ENCODE results near the gene URM1.

Gene URM1

GRCh38 chr9:128406848-128407391, 35.7 kb downstream of the URM1 start:
- H3K9me3 ChIP-seq (ENCODE audit: low read length): no peaks in the 10 kb centered on the region
- no peak overlapping the region for H2AFZ ChIP-seq (ENCODE audit: low read length)
- H3K9me2 ChIP-seq (ENCODE audit: low read depth, low read length): no peaks in the 10 kb centered on the region
- TF ChIP-seq CTCF (IDR thresholded peaks at IDR 0.05; ENCODE audit: low read length) (no peak), EZH2 (IDR thresholded peaks at IDR 0.05; ENCODE audit: borderline replicate concordance, low read length) (no peak)
- H4K20me1 ChIP-seq (ENCODE audit: insufficient read depth, low read length): no peaks in the 10 kb centered on the region
- H3K79me2 ChIP-seq (ENCODE audit: insufficient read depth, low read length): no peaks in the 10 kb centered on the region
- no peak overlapping the region for H3K27ac ChIP-seq (ENCODE audit: low read depth, low read length, poor library complexity, severe bottlenecking)
- no peak overlapping the region for H3K9ac ChIP-seq (ENCODE audit: low read length)
- H3F3A ChIP-seq (ENCODE audit: insufficient read depth, low read length): no peaks in the 10 kb centered on the region
- H3K27me3 ChIP-seq (ENCODE audit: insufficient read depth, low read length): 0 out of 2 replicates have a peak, but pooled peaks cover 3% of the 10 kb centered on the region
- no peaks in the 10 kb centered on the region for H3K4me1 ChIP-seq (ENCODE audit: insufficient read depth, low read length, severe bottlenecking)
- no peak overlapping the region for H3K4me2 ChIP-seq (ENCODE audit: low read length)
- no peaks in the 10 kb centered on the region for H3K36me3 ChIP-seq (ENCODE audit: insufficient read depth, low read length)
- H3K4me3 ChIP-seq (ENCODE audit: low read depth, low read length, poor library complexity, severe bottlenecking): no peak overlapping the region

DNA sequence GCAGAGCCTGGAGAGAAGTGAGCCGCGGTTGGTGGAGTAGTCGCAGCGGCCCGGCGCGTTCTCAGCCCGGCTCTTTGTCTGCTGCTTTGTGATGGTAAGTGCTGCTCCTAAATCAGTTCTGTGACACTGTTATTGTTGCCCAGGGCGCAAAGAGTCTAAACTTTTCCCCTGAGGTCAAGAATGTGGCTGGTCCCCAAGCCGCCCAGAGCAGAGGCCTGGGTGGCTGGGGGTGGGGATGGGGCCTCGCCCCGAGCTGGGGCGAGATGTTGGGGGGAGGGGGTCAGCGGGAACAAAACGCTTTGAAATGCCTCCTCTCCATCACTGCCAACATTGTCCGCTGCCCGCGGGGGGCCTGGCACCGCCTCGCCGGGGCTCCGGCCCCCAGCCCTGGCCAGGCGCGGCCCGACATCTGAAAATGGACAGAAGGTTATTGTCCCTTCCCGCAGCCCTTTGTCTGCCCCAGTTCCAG, 37.8 kb downstream of the URM1 start:
- no peak overlapping the region for H3K9ac ChIP-seq (ENCODE audit: low read length)
- H4K20me1 ChIP-seq (ENCODE audit: insufficient read depth, low read length): no peaks in the 10 kb centered on the region
- H3K36me3 ChIP-seq (ENCODE audit: insufficient read depth, low read length): no peaks in the 10 kb centered on the region
- no peak overlapping the region for H3K4me3 ChIP-seq (ENCODE audit: low read depth, low read length, poor library complexity, severe bottlenecking)
- TF ChIP-seq CTCF (IDR thresholded peaks at IDR 0.05; ENCODE audit: low read length): no peak
- no peaks in the 10 kb centered on the region for H3K9me2 ChIP-seq (ENCODE audit: low read depth, low read length)
- H3K79me2 ChIP-seq (ENCODE audit: insufficient read depth, low read length): no peaks in the 10 kb centered on the region
- H3K27me3 ChIP-seq (ENCODE audit: insufficient read depth, low read length): peaks cover 3% of the 10 kb centered on the region; the same call in 1 of the 2 replicates
- H3F3A ChIP-seq (ENCODE audit: insufficient read depth, low read length): no peaks in the 10 kb centered on the region
- H3K4me2 ChIP-seq (ENCODE audit: low read length): no peak overlapping the region
- no peak overlapping the region for H2AFZ ChIP-seq (ENCODE audit: low read length)
- no peaks in the 10 kb centered on the region for H3K4me1 ChIP-seq (ENCODE audit: insufficient read depth, low read length, severe bottlenecking)
- H3K27ac ChIP-seq (ENCODE audit: low read depth, low read length, poor library complexity, severe bottlenecking): no peak overlapping the region
- H3K9me3 ChIP-seq (ENCODE audit: low read length): no peaks in the 10 kb centered on the region

GRCh38 chr9:128409450-128409849, 38.3 kb downstream of the URM1 start:
- Histone ChIP-seq H3K4me2 (ENCODE audit: low read length) (no peak overlapping the region), H3K27me3 (ENCODE audit: insufficient read depth, low read length) (peaks cover 3% of the 10 kb centered on the region; the same call in 1 of the 2 replicates), H3F3A (ENCODE audit: insufficient read depth, low read length) (no peaks in the 10 kb centered on the region), H4K20me1 (ENCODE audit: insufficient read depth, low read length) (no peaks in the 10 kb centered on the region), H3K9me3 (ENCODE audit: low read length) (no peaks in the 10 kb centered on the region), H3K4me3 (ENCODE audit: low read depth, low read length, poor library complexity, severe bottlenecking) (no peak overlapping the region), H3K27ac (ENCODE audit: low read depth, low read length, poor library complexity, severe bottlenecking) (no peak overlapping the region), H3K9ac (ENCODE audit: low read length) (no peak overlapping the region), H3K9me2 (ENCODE audit: low read depth, low read length) (no peaks in the 10 kb centered on the region), H2AFZ (ENCODE audit: low read length) (no peak overlapping the region), H3K4me1 (ENCODE audit: insufficient read depth, low read length, severe bottlenecking) (no peaks in the 10 kb centered on the region), H3K79me2 (ENCODE audit: insufficient read depth, low read length) (no peaks in the 10 kb centered on the region), H3K36me3 (ENCODE audit: insufficient read depth, low read length) (no peaks in the 10 kb centered on the region)
- no peak for TF ChIP-seq CTCF (IDR thresholded peaks at IDR 0.05; ENCODE audit: low read length)
- TF ChIP-seq EZH2 (IDR thresholded peaks at IDR 0.05; ENCODE audit: borderline replicate concordance, low read length): no peak

Measured in OCI-LY1 (cell line).